SK-N-MC (cell line): ENCODE measurements around the gene AIP.

ENCODE experiments used
- EZH2 ChIP-seq: fragments of 200-600 bp; sonication (generic); IDR thresholded peaks from one replicate; pipeline ENCODE4 v1.6.1; 2017; ENCODE audit warnings: antibody characterized with exemption
- FOXP2 ChIP-seq: optimal IDR thresholded peaks from 2 replicates; pipeline ENCODE3; 2011; ENCODE audit warnings: mild to moderate bottlenecking, moderate library complexity; ENCODE audit not compliant: insufficient read depth; ENCODE audit errors: extremely low read length, control extremely low read depth
- POLR2AphosphoS5 ChIP-seq: IDR thresholded peaks from 2 replicates; pipeline ENCODE4 v1.6.1; 2012; ENCODE audit warnings: mild to moderate bottlenecking, low read depth, low read length, borderline replicate concordance

DNA sequence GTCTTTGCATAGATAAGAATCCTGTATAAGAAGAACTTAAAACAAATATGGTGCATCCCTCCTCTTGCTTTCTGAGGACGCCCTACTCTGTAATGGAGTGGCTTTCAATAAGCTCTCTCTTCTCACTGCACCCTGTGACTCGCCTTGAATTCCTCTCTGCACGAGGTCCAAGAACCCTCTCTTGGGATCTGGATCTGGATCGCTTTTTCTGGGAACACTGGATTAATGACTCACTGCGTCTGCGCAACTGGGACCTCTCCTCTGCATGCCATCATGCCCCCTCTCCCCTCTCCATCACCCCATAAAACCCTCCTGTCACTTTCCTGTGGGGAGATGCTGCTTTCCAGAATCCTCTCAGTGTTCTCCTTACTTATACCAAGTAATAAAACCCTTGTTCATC is 55.5 kb downstream of the AIP start:
- TF ChIP-seq POLR2AphosphoS5, result no peak
- TF ChIP-seq EZH2, result no peak
- no peak for TF ChIP-seq FOXP2
